Daoy (cell line): Measurements from ENCODE around the gene PADI3. TPM values are rescaled to one million over a fixed set of nuclear protein-coding genes. Genes with fewer than 3 reads are reported as not detected.
A peak's percentile ranks its signal among the peaks of the same experiment; 100 is the strongest.

ENCODE experiments used
- DNase-seq: peaks from one replicate; pipeline ENCODE4 v3.0.0-alpha.2; 2015; ENCODE audit warnings: low read depth
- total RNA-seq: library from RNA; depleted of rRNA; stranded (reverse); fragments of >200 nt; shearing (Covaris generic); gene quantifications from 2 replicates; pipeline ENCODE4 v1.2.3, GENCODE V29; 2014

The PADI3 gene
- total RNA-seq, 1 experiment from 2014 or later = 1.5 TPM

- DNase-seq = no peak
Observed at GRCh38 chr1:17272066-17272465, 23.2 kb downstream of the PADI3 start.

- no peak for DNase-seq
Observed at GRCh38 chr1:17272646-17273045, 23.7 kb downstream of the PADI3 start.

GRCh38 chr1:17273096-17273495 is 24.2 kb downstream of the PADI3 start:
- no peak for DNase-seq

- peak; percentile 80 for DNase-seq
Observed at GRCh38 chr1:17274186-17275170, 25.6 kb downstream of the PADI3 start.

GRCh38 chr1:17276568-17276967 is 27.7 kb downstream of the PADI3 start:
- DNase-seq = peak; percentile 96

- no peak for DNase-seq
Observed at GRCh38 chr1:17277511-17278159, 28.7 kb downstream of the PADI3 start.

GRCh38 chr1:17278996-17279830 is 30.3 kb downstream of the PADI3 start:
- DNase-seq = peak; percentile 53

GRCh38 chr1:17280436-17280835 is 31.5 kb downstream of the PADI3 start:
- no peak for DNase-seq

GRCh38 chr1:17280894-17281293 is 32.0 kb downstream of the PADI3 start:
- no peak for DNase-seq

- no peak for DNase-seq
Observed at GRCh38 chr1:17281775-17282181, 32.9 kb downstream of the PADI3 start.

GRCh38 chr1:17282836-17283235 is 33.9 kb downstream of the PADI3 start:
- no peak for DNase-seq

- DNase-seq = no peak
Observed at GRCh38 chr1:17286646-17287045, 37.7 kb downstream of the PADI3 start.

GRCh38 chr1:17287130-17287776 is 38.4 kb downstream of the PADI3 start:
- peak; percentile 92 for DNase-seq

- peak; percentile 83 for DNase-seq
Observed at GRCh38 chr1:17289721-17290120, 40.8 kb downstream of the PADI3 start.

- DNase-seq = no peak
Observed at GRCh38 chr1:17290553-17290952, 41.7 kb downstream of the PADI3 start.

GRCh38 chr1:17292299-17293160 is 43.6 kb downstream of the PADI3 start:
- peak; percentile 29 for DNase-seq

- no peak for DNase-seq
Observed at GRCh38 chr1:17293681-17294425, 45.0 kb downstream of the PADI3 start.

- DNase-seq = no peak
Observed at GRCh38 chr1:17295292-17295691, 46.4 kb downstream of the PADI3 start.

GRCh38 chr1:17296086-17296485 is 47.2 kb downstream of the PADI3 start:
- DNase-seq = no peak

GRCh38 chr1:17297991-17298390 is 49.1 kb downstream of the PADI3 start:
- no peak for DNase-seq
